Progenitor cell of endocrine pancreas (in vitro differentiated cells): ENCODE results near the gene SOX13. TPM values are rescaled to one million over a fixed set of nuclear protein-coding genes. Genes with fewer than 3 reads are reported as not detected.

Experiments used
- DNase-seq: peaks from one replicate; pipeline ENCODE4 v3.0.0; 2021; ENCODE audit warnings: low spot score; ENCODE audit not compliant: unreplicated experiment
- H3K27ac Mint-ChIP-seq: 2 replicates; pipeline ENCODE4 v1.8.0; 2021; ENCODE audit warnings: mild to moderate bottlenecking, moderate library complexity, mixed read lengths
- H3K27me3 Mint-ChIP-seq: 2 replicates; pipeline ENCODE4 v1.8.0; 2021; ENCODE audit warnings: mixed read lengths
- H3K36me3 Mint-ChIP-seq: 2 replicates; pipeline ENCODE4 v1.8.0; 2022; ENCODE audit warnings: mixed read lengths; ENCODE audit not compliant: insufficient read depth
- H3K4me1 Mint-ChIP-seq: 2 replicates; pipeline ENCODE4 v1.8.0; 2021; ENCODE audit warnings: low read depth, mixed read lengths
- H3K4me3 Mint-ChIP-seq: 2 replicates; pipeline ENCODE4 v1.8.0; 2021; ENCODE audit warnings: low read depth, mild to moderate bottlenecking, moderate library complexity, mixed read lengths
- H3K9me3 Mint-ChIP-seq: 2 replicates; pipeline ENCODE4 v1.8.0; 2021; ENCODE audit warnings: low read depth, mixed read lengths
- total RNA-seq: library from RNA; stranded (reverse); gene quantifications from 2 replicates; pipeline ENCODE4 v1.2.1, GENCODE V29; 2021
- TF ChIP-seq, protein P1 (sequence below): fragments of 200-600 bp; sonication (generic); IDR thresholded peaks from one replicate; pipeline ENCODE4 v1.5.0; 2021; ENCODE audit warnings: antibody characterized with exemption, mild to moderate bottlenecking; ENCODE audit not compliant: unreplicated experiment

SOX13 gene
- total RNA-seq, 1 donor from 2014 or later = 61.6 TPM

DNA sequence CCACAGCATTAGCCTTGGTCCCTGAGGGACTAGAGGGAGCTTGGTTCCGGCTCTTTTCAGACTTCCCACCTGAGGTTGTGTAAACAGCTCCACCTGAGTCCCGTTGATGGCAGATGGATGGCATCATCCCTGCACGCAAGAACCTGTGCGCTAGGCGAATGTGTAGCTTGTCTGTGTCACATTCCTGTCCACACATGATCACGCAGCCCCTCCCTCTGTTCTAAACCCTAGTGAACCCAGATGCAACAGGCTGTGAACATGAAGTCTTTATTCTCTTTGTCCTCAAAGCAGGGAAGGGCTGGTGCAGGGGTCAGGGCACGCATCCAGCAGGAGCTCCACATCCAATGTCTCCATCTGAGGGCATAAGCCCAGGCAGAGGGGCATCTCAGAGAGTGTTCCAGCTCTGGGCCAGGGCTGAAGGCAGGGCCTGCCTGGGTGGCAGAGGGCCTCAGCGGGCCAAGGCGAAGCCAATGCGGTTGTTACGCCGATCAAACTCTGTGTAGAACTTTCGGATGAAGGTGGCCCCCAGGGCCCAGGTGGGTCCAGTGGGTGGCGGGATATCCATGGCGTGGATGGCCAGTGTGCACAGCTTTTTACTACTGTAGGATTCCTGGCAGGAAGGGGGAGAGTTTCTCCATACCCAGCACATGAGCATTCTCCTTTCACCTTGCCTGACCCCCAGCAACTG lies 81.8 kb downstream of the SOX13 start:
- TF ChIP-seq, protein P1, sequence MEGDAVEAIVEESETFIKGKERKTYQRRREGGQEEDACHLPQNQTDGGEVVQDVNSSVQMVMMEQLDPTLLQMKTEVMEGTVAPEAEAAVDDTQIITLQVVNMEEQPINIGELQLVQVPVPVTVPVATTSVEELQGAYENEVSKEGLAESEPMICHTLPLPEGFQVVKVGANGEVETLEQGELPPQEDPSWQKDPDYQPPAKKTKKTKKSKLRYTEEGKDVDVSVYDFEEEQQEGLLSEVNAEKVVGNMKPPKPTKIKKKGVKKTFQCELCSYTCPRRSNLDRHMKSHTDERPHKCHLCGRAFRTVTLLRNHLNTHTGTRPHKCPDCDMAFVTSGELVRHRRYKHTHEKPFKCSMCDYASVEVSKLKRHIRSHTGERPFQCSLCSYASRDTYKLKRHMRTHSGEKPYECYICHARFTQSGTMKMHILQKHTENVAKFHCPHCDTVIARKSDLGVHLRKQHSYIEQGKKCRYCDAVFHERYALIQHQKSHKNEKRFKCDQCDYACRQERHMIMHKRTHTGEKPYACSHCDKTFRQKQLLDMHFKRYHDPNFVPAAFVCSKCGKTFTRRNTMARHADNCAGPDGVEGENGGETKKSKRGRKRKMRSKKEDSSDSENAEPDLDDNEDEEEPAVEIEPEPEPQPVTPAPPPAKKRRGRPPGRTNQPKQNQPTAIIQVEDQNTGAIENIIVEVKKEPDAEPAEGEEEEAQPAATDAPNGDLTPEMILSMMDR = no peak
- DNase-seq = no peak
- no peak overlapping the region for H3K4me3 Mint-ChIP-seq
- no peaks in the 10 kb centered on the region for H3K4me1 Mint-ChIP-seq
- no peak overlapping the region for H3K27ac Mint-ChIP-seq
- H3K9me3 Mint-ChIP-seq = no peaks in the 10 kb centered on the region
- H3K27me3 Mint-ChIP-seq = peaks cover 34% of the 10 kb centered on the region
- no peaks in the 10 kb centered on the region for H3K36me3 Mint-ChIP-seq

DNA sequence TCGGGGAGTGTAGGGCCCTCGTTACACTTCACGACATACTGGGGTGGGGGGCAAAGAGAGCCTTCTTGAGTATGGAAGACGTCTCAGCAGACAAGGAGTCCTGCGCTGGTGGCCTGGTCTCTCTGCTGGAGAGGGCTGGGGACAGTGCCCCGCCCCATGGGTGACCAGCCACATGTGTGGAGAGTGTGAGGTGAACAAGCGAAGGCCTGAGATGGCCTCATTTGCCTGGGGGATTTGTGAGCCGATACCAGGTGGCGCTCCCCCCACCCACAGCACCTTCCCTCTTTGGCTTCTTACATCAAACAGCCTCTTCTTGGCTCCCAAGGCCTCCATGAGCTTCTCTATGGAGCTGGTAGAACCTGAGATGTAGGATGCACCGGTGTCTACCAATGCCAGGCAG lies 83.0 kb downstream of the SOX13 start:
- Mint-ChIP-seq H3K27ac (no peak overlapping the region), H3K9me3 (no peaks in the 10 kb centered on the region), H3K4me1 (no peaks in the 10 kb centered on the region), H3K36me3 (no peaks in the 10 kb centered on the region), H3K27me3 (peaks cover 32% of the 10 kb centered on the region), H3K4me3 (no peak overlapping the region)
- no peak for DNase-seq
- TF ChIP-seq, protein P1 = no peak

DNA sequence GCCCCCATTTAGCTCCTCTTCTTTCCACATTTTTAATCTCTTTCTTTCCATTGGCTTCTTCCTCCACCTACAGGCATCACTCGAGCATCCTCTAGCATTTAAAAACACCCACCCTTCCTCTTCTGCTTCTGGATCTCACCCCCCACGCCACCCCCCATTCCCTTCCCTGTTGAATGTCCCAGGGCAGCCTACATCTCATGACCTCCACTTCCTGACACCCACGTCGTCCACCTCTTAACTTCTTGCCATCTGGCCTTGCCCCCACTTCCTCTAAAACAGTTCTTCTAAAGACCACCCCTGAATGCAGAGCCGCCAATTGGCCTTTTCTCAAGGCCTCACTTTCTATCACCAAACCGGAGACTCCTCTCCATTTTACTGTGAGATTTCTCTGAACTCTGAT lies 85.0 kb downstream of the SOX13 start:
- Mint-ChIP-seq H3K27me3 (peaks cover 37% of the 10 kb centered on the region), H3K36me3 (no peaks in the 10 kb centered on the region), H3K27ac (no peak overlapping the region)

DNA sequence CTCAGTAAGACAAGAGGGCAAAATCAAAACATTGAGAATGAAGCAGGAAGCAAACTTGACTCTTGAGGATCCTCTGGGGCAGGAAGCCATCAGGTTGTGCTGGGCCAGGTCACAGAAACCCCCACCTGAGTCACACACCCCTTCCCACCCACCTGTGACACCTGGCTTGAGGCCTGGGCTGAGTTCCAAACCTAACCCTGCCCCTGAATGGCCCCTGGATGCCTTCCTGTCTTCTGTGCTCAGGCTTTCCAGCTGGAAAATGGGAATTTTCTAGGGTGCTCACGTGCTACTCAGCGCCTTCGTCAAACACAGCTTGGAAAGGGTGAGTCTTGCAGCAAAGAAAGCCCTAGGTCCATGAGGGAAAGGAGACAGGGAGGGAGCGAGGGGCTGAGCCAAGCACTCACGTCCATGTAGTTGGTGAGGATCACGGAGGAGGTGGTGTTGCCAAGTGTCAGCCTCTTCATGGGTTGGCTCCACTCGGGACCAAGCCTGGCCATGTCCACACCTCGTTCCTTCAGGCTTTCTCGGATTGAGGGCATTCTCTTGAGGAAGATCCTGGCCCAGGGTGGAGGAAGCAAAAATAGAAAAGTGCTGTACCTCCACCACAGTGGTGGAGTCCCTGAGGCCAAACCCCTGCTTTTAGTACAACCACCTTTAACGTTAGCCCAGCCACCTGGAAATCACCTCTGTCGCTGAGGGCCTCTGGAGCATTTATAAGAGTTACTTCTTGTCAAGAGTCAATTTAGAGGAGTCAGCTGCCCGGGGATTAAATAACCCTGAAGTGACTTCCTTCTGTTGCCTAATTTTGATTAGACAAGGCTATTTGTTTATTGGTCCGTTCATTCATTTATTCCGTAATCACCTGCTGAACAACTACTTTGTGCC lies 88.9 kb downstream of the SOX13 start:
- Mint-ChIP-seq H3K4me3 (no peak overlapping the region), H3K4me1 (peaks cover 2% of the 10 kb centered on the region)

More for the DNA sequence above, 85.0 kb downstream of the SOX13 start:
- H3K4me3 Mint-ChIP-seq = no peak overlapping the region
- peaks cover 2% of the 10 kb centered on the region for H3K4me1 Mint-ChIP-seq
- TF ChIP-seq, protein P1 = no peak
- DNase-seq = no peak
- H3K9me3 Mint-ChIP-seq = no peaks in the 10 kb centered on the region

DNA sequence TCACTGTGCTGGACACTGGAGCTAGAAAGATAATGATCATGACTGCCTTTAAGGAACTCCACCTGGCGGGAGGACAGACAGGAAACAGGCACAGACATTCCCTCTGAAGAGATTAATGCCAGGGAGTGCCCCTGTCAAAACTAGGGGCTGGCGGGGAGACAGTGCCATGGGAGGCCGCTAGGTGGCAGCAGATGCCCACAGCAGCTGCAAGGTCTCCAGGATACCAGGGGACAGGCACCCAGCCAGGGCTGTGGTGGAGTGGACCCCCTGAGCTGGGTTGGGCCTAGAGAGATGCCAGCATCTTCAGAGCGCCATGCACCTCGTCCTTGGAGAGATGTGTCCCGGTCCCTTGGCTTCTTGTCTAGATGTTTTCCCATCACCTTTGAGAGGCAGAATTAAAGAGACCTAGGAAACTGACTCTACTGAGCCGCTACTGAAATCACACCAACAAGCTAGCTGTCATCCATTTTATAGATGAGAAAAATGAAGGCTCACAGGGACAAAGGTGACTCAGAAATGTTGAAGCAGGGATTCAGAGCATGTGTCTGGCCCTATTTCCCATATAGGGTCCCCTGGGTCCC lies 89.7 kb downstream of the SOX13 start:
- Mint-ChIP-seq H3K4me3 (no peak overlapping the region), H3K9me3 (no peaks in the 10 kb centered on the region), H3K27me3 (peaks cover 19% of the 10 kb centered on the region), H3K4me1 (peaks cover 2% of the 10 kb centered on the region), H3K27ac (no peak overlapping the region), H3K36me3 (no peaks in the 10 kb centered on the region)
- TF ChIP-seq, protein P1 = peak; percentile 100
- DNase-seq = peak; percentile 83

More for the DNA sequence above, 88.9 kb downstream of the SOX13 start:
- H3K9me3 Mint-ChIP-seq = no peaks in the 10 kb centered on the region
- TF ChIP-seq, protein P1 = no peak
- H3K36me3 Mint-ChIP-seq = no peaks in the 10 kb centered on the region
- H3K27me3 Mint-ChIP-seq = peaks cover 21% of the 10 kb centered on the region
- DNase-seq = no peak
- H3K27ac Mint-ChIP-seq = no peak overlapping the region
